ENCODE data around the gene DPP7.
"Not testable (repeated sequence)": the region's sequence is repeated elsewhere in the genome, so short reads cannot be mapped to it uniquely, and the experiment has no call there.

DPP7 gene

DNA sequence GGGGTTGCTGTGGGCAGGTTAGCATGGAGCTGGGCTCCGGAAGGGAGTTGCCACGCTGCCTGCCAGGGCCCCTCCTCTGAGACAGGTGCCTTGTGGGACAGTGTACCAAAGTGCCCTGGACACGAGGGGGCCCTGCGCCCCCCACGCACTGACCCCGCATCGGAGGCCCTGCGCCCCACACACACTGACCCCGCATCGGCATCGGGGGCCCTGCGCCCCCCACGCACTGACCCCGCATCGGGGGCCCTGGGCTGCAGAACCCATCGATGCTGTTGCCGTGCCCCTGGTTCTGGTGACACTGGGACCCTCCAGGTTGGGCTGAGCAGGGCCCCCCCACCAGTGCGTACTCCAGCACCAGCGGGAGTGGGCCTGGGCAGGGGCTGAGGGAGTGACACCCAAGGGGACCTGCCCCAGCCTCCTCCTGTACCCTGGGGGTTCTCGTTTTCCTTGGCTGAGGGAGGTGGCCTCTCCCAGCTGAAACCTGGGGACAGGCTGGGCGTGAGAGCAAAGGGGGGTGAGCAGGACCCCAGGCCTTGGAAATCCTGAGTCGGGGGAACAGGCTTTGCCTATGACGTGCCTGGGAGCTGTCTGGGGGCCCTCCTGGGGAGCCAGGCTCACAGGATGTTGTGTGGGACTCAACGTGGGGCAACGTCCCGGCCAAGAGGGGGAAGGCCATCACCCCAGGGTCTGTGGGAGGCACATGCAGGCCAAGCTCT lies 51.1 kb downstream of the DPP7 start:
- no peaks in the 10 kb centered on the region for H3K9me3 ChIP-seq (ENCODE audit: insufficient read depth, low read length)
- H3K4me3 ChIP-seq (ENCODE audit: insufficient read length, low read depth), result no peak overlapping the region
- DNase-seq (ENCODE audit: low read depth, low spot score), result no peak
- peaks cover 17% of the 10 kb centered on the region for H3K4me1 ChIP-seq (ENCODE audit: insufficient read depth, insufficient read length)
- H3K9ac ChIP-seq (ENCODE audit: insufficient read length, low read depth), result peak overlapping the region; percentile 14
- no peaks in the 10 kb centered on the region for H3K27me3 ChIP-seq (ENCODE audit: insufficient read depth, insufficient read length)
- TF ChIP-seq YY1 (IDR thresholded peaks at IDR 0.05; ENCODE audit: insufficient read depth, insufficient read length), result no peak
- no peak for TF ChIP-seq SUZ12 (IDR thresholded peaks at IDR 0.05; ENCODE audit: extremely low read depth, insufficient read depth, insufficient read length)
- no peak for TF ChIP-seq ZNF274 (IDR thresholded peaks at IDR 0.05; ENCODE audit: low read depth, low read length)
- peaks cover 30% of the 10 kb centered on the region for H3K36me3 ChIP-seq (ENCODE audit: insufficient read depth, insufficient read length, low read length)

DNA sequence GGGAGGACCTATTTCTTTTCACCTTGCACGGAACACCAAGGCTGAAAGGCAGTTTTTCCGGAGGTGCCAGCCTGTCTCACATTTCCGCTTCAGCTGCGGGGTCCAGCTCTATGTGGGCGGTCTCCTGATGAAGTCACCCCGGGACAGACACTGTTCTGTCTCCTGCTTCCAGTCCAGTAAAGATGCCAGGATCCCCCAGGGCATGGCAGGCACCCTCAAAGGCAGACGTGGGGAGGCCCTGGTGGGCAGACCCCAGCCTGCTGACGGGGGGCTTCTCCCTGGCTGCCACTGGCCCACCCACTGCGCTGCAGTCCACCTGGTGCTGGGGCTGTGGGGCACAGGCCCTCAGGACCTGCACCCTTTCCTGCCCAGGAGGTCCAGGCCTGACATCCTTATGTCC lies 51.7 kb downstream of the DPP7 start:
- H3K9me3 ChIP-seq (ENCODE audit: insufficient read depth, low read length); H3K4me3 ChIP-seq (ENCODE audit: insufficient read length, low read depth); H3K4me1 ChIP-seq (ENCODE audit: insufficient read depth, insufficient read length); H3K27me3 ChIP-seq (ENCODE audit: insufficient read depth, insufficient read length); H3K9ac ChIP-seq (ENCODE audit: insufficient read length, low read depth); DNase-seq (ENCODE audit: low read depth, low spot score): not testable (repeated sequence)
- H3K36me3 ChIP-seq (ENCODE audit: insufficient read depth, insufficient read length, low read length), result peaks cover 30% of the 10 kb centered on the region

DNA sequence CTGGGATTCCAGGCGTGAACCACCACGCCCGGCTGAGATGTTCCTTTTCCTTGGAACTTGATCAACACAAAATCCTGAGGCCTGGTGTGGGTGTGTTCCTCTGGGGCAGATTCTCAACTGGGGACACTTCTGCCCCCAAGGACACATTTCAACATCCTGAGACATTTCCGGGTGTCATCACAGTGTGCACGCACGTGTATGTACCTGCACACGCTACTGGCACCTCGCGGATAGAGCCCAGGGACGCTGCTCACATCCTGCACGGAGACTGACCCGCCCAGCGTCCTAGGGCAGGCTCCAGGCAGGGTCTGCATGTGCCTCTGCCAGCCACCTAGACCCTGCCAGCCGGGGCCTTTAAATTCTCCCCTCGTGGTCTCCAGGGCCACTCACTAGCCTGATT lies 52.1 kb downstream of the DPP7 start:
- Histone ChIP-seq H3K27me3 (ENCODE audit: insufficient read depth, insufficient read length) (no peaks in the 10 kb centered on the region), H3K4me1 (ENCODE audit: insufficient read depth, insufficient read length) (peaks cover 9% of the 10 kb centered on the region), H3K9me3 (ENCODE audit: insufficient read depth, low read length) (no peaks in the 10 kb centered on the region), H3K36me3 (ENCODE audit: insufficient read depth, insufficient read length, low read length) (peaks cover 30% of the 10 kb centered on the region), H3K4me3 (ENCODE audit: insufficient read length, low read depth) (no peak overlapping the region), H3K9ac (ENCODE audit: insufficient read length, low read depth) (no peak overlapping the region)
- no peak for DNase-seq (ENCODE audit: low read depth, low spot score)
- TF ChIP-seq SUZ12 (IDR thresholded peaks at IDR 0.05; ENCODE audit: extremely low read depth, insufficient read depth, insufficient read length), result no peak
- TF ChIP-seq ZNF274 (IDR thresholded peaks at IDR 0.05; ENCODE audit: low read depth, low read length), result no peak
- TF ChIP-seq YY1 (IDR thresholded peaks at IDR 0.05; ENCODE audit: insufficient read depth, insufficient read length), result no peak
